GM23248 (cell line): Measurements from ENCODE around the gene NFX1. TPM values are rescaled to one million over a fixed set of nuclear protein-coding genes. Genes with fewer than 3 reads are reported as not detected.
A peak's percentile ranks its signal among the peaks of the same experiment; 100 is the strongest.
"Not testable (repeated sequence)": the region's sequence is repeated elsewhere in the genome, so short reads cannot be mapped to it uniquely, and the experiment has no call there.

ENCODE experiments used
- DNase-seq: peaks from one replicate; pipeline ENCODE4 v3.0.0-alpha.2; 2015
- H2AFZ ChIP-seq: fragments of 200-600 bp; sonication (generic); 2 replicates; pipeline ENCODE4 v1.6.1; 2016; ENCODE audit warnings: antibody characterized with exemption
- H3F3A ChIP-seq: fragments of 200-600 bp; sonication (generic); 2 replicates; pipeline ENCODE4 v1.6.1; 2016; ENCODE audit warnings: mild to moderate bottlenecking, antibody characterized with exemption, mixed run types; ENCODE audit not compliant: insufficient read depth
- H3K27ac ChIP-seq: fragments of 200-600 bp; sonication (generic); 2 replicates; pipeline ENCODE4 v1.5.1; 2016; ENCODE audit warnings: mild to moderate bottlenecking
- H3K27me3 ChIP-seq: fragments of 200-600 bp; sonication (generic); replicated peaks from 2 replicates; pipeline ENCODE4 v1.6.1; 2016; ENCODE audit warnings: mild to moderate bottlenecking; ENCODE audit not compliant: insufficient read depth
- H3K36me3 ChIP-seq: fragments of 200-600 bp; sonication (generic); 2 replicates; pipeline ENCODE4 v1.6.1; 2016; ENCODE audit warnings: low read depth, mild to moderate bottlenecking
- H3K4me1 ChIP-seq: fragments of 200-600 bp; sonication (generic); 2 replicates; pipeline ENCODE4 v1.6.1; 2016; ENCODE audit warnings: mild to moderate bottlenecking; ENCODE audit not compliant: insufficient read depth
- H3K4me2 ChIP-seq: fragments of 200-600 bp; sonication (generic); one replicate; pipeline ENCODE4 v1.6.1; 2016; ENCODE audit warnings: mild to moderate bottlenecking; ENCODE audit not compliant: unreplicated experiment
- H3K4me3 ChIP-seq: fragments of 200-600 bp; sonication (generic); 2 replicates; pipeline ENCODE4 v1.5.1; 2016; ENCODE audit warnings: mild to moderate bottlenecking
- H3K79me2 ChIP-seq: fragments of 200-600 bp; sonication (generic); 2 replicates; pipeline ENCODE4 v1.6.1; 2016; ENCODE audit warnings: mild to moderate bottlenecking; ENCODE audit not compliant: insufficient read depth
- H3K9ac ChIP-seq: fragments of 200-600 bp; sonication (generic); 2 replicates; pipeline ENCODE4 v1.6.1; 2016; ENCODE audit warnings: mild to moderate bottlenecking
- H3K9me2 ChIP-seq: fragments of 200-600 bp; sonication (generic); 2 replicates; pipeline ENCODE4 v1.6.1; 2016; ENCODE audit warnings: mixed run types, mild to moderate bottlenecking, moderate library complexity; ENCODE audit not compliant: insufficient read depth
- H3K9me3 ChIP-seq: fragments of 200-600 bp; sonication (generic); one replicate; pipeline ENCODE4 v1.6.1; 2017; ENCODE audit warnings: low read depth
- H4K20me1 ChIP-seq: fragments of 200-600 bp; sonication (generic); 2 replicates; pipeline ENCODE4 v1.6.0; 2016; ENCODE audit not compliant: insufficient read depth
- EZH2 ChIP-seq: fragments of 200-600 bp; sonication (generic); IDR thresholded peaks from 2 replicates; pipeline ENCODE4 v1.6.1; 2018; ENCODE audit warnings: antibody characterized with exemption, mild to moderate bottlenecking; ENCODE audit not compliant: insufficient read depth, poor library complexity, severe bottlenecking
- EZH2phosphoT487 ChIP-seq: fragments of 200-600 bp; sonication (generic); IDR thresholded peaks from 2 replicates; pipeline ENCODE4 v1.6.1; 2018; ENCODE audit warnings: antibody characterized with exemption, moderate library complexity, mild to moderate bottlenecking, low read depth; ENCODE audit not compliant: insufficient read depth
- WGBS, 2 experiments: methylation state at CpG; one replicate each; pipeline ENCODE4 v1.1.6; 2015 to 2017; ENCODE audit warnings: low lambda C conversion rate in 2 of 2, low coverage in 1 of 2; ENCODE audit errors: missing lambda C conversion rate in 2 of 2; 5-methylcytosine and 5-hydroxymethylcytosine counted together
- in situ Hi-C: fragments of 300-500 bp; cut with MboI; formaldehyde crosslinking; loops from 2 replicates; pipeline ENCODE4 v1.15.0; 2020
- polyA plus RNA-seq: library from polyadenylated mRNA; unstranded; fragments of >200 nt; fragmentation: Nextera tagmentation; extraction: Ambion mirVana; gene quantifications from 2 replicates; pipeline ENCODE4 v1.2.1, GENCODE V29; 2016
- total RNA-seq: library from RNA; depleted of rRNA; stranded (reverse); fragments of >200 nt; shearing (Covaris generic); gene quantifications from 2 replicates; pipeline ENCODE4 v1.2.3, GENCODE V29; 2014

NFX1 gene
- total and polyA plus RNA-seq, 2 experiments from 2014 or later, result 23.8 to 28.1 TPM

DNA sequence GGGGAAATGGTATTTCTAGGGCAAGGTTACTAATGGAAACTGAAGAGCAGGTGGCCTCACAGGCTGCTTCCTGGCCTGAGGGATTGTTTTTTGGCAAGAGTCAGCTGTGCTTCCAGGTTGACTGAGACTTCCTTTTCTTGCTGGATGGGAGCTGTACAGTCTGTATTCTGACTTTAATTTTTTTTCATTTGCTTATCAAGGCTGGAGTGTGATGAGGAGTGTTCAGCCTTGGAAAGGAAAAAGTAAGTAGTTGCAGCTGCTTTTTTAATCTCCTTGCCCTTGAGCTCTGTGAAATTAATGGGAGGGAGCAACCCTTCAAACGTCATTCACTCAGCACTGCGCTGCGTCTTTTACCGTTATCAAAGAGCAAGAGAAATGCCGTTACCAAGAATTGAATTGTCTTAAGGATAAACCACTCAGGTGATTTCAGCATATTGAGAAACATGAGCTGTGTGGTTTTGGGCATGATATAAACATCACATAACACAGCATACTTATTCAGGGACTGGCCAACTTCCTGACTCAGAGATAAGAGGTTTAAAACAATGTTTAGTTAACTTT, 64.4 kb downstream of the NFX1 start:
- Histone ChIP-seq H3K27ac (no peak overlapping the region), H2AFZ (no peak overlapping the region), H3K4me3 (no peak overlapping the region), H3K27me3 (no peaks in the 10 kb centered on the region), H3K9me2 (no peaks in the 10 kb centered on the region), H3F3A (peaks cover 4% of the 10 kb centered on the region; the same call in 1 of the 2 replicates), H4K20me1 (no peaks in the 10 kb centered on the region; the same call in 1 of the 2 replicates), H3K9ac (no peak overlapping the region), H3K79me2 (no peaks in the 10 kb centered on the region), H3K9me3 (no peaks in the 10 kb centered on the region), H3K4me2 (no peak overlapping the region), H3K36me3 (peaks cover 13% of the 10 kb centered on the region; the same call in 1 of the 2 replicates), H3K4me1 (peaks cover 9% of the 10 kb centered on the region; the same call in 1 of the 2 replicates)
- WGBS, 2 experiments, result 82 to 87% methylated on average over 5 of the region's 5 CpGs
- peak; percentile 29 for DNase-seq
- TF ChIP-seq EZH2, result no peak
- TF ChIP-seq EZH2phosphoT487, result no peak
- in situ Hi-C loops, result no loop called here

DNA sequence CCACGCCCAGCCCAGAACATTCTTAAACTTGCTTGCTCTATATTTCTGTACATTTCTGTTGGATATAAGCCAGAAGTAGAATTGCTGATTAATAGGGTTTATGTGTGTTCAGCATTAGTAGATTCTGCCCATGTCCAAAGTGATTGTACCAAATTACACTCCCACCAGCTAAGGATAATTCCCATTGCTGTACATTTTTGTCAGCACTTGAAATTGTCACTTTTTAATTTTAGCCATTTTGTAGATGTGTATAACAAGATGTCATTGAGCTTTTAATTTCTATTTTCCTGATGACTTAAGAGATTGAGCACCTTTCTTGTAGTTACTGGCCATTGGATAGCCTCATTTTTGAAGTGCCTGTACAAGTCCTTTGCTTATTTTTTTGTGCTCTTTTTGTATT, 65.6 kb downstream of the NFX1 start:
- no peak overlapping the region for H3K4me3 ChIP-seq

DNA sequence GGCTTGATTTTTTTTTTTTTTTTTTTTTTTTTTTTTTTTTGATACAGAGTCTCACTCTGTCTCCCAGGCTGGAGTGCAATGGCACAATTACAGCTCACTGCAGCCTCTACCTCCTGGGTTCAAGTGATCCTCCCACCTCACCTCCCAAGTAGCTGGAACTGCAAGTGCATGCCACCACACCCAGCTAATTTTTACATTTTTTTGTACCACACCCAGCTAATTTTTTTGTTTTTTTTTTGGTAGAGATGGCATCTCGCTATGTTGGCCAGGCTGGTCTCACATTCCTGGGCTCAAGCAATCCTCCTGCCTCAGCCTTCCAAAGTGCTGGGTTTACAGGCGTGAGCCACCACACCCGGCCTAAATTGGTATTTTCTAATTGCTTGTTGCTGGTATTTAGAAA, 68.3 kb downstream of the NFX1 start:
- H3K9me2 ChIP-seq, H2AFZ ChIP-seq, in situ Hi-C loops, H4K20me1 ChIP-seq, H3K4me3 ChIP-seq, H3K79me2 ChIP-seq, H3K4me1 ChIP-seq, H3K27me3 ChIP-seq, H3F3A ChIP-seq, H3K27ac ChIP-seq, H3K4me2 ChIP-seq, H3K9ac ChIP-seq, DNase-seq, H3K9me3 ChIP-seq: not testable (repeated sequence)
- 96 to 97% methylated on average over 3 of the region's 3 CpGs for WGBS, 2 experiments
- H3K36me3 ChIP-seq, result peaks cover 22% of the 10 kb centered on the region; the same call in 1 of the 2 replicates

More for the DNA sequence above, 65.6 kb downstream of the NFX1 start:
- H3F3A ChIP-seq, result no peaks in the 10 kb centered on the region
- no peaks in the 10 kb centered on the region for H3K27me3 ChIP-seq
- H3K27ac ChIP-seq, result no peak overlapping the region
- in situ Hi-C loops, result no loop called here
- peaks cover 22% of the 10 kb centered on the region; the same call in 1 of the 2 replicates for H3K36me3 ChIP-seq
- no peaks in the 10 kb centered on the region for H3K4me1 ChIP-seq
- no peak overlapping the region for H3K4me2 ChIP-seq
- no peak for DNase-seq
- H3K79me2 ChIP-seq, result no peaks in the 10 kb centered on the region
- no peaks in the 10 kb centered on the region for H3K9me2 ChIP-seq
- no peak for TF ChIP-seq EZH2phosphoT487
- no peak for TF ChIP-seq EZH2
- H3K9ac ChIP-seq, result no peak overlapping the region
- H4K20me1 ChIP-seq, result no peaks in the 10 kb centered on the region; the same call in 1 of the 2 replicates
- no peaks in the 10 kb centered on the region for H3K9me3 ChIP-seq
- no peak overlapping the region for H2AFZ ChIP-seq
- 81 to 100% methylated on average over 1 of the region's 1 CpG for WGBS, 2 experiments

GRCh38 chr9:33364127-33364526, 73.8 kb downstream of the NFX1 start:
- Histone ChIP-seq H3K4me2 (no peak overlapping the region), H3K27ac (no peak overlapping the region), H3F3A (no peaks in the 10 kb centered on the region), H4K20me1 (no peaks in the 10 kb centered on the region), H2AFZ (no peak overlapping the region), H3K36me3 (peaks cover 40% of the 10 kb centered on the region; the same call in 1 of the 2 replicates), H3K9me3 (no peaks in the 10 kb centered on the region), H3K79me2 (no peaks in the 10 kb centered on the region), H3K9ac (no peak overlapping the region), H3K4me1 (no peaks in the 10 kb centered on the region), H3K9me2 (no peaks in the 10 kb centered on the region), H3K27me3 (no peaks in the 10 kb centered on the region), H3K4me3 (no peak overlapping the region)
- DNase-seq, result no peak
- 100% methylated on average over 2 of the region's 2 CpGs for WGBS, 2 experiments
- TF ChIP-seq EZH2 (no peak), EZH2phosphoT487 (no peak)
- in situ Hi-C loops, result no loop called here

DNA sequence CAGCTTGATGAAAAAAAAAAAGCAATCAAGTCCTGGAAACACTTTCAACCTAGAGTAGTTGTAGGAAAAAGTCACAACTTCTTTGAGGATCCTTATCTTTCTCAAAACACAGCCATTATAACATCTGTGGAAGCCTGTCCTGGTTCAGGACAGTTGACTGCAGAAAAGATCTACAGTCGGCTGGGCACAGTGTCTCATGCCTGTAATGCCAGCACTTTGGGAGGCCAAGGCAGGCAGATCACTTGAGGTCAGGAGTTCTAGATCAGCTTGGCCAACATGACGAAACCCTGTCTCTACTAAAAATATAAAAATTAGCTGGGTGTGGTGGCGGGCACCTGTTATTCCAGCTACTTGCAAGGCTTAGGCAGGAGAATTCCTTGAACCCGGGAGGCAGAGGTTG, 74.5 kb downstream of the NFX1 start:
- in situ Hi-C loops, H2AFZ ChIP-seq, H3K9me2 ChIP-seq, H3K27me3 ChIP-seq, H3K9me3 ChIP-seq, H3K9ac ChIP-seq, H3K4me3 ChIP-seq, DNase-seq, H3K79me2 ChIP-seq, H3K27ac ChIP-seq, H4K20me1 ChIP-seq, H3K4me2 ChIP-seq, H3K4me1 ChIP-seq, H3F3A ChIP-seq: not testable (repeated sequence)
- 95 to 97% methylated on average over 4 of the region's 4 CpGs for WGBS, 2 experiments
- peaks cover 45% of the 10 kb centered on the region for H3K36me3 ChIP-seq
